ENCODE results near the gene MTRFR. TPM values are rescaled to one million over a fixed set of nuclear protein-coding genes. Genes with fewer than 3 reads are reported as not detected.

Gene MTRFR
- total RNA-seq: 8.7 and 17.7 TPM in 2 replicates

DNA sequence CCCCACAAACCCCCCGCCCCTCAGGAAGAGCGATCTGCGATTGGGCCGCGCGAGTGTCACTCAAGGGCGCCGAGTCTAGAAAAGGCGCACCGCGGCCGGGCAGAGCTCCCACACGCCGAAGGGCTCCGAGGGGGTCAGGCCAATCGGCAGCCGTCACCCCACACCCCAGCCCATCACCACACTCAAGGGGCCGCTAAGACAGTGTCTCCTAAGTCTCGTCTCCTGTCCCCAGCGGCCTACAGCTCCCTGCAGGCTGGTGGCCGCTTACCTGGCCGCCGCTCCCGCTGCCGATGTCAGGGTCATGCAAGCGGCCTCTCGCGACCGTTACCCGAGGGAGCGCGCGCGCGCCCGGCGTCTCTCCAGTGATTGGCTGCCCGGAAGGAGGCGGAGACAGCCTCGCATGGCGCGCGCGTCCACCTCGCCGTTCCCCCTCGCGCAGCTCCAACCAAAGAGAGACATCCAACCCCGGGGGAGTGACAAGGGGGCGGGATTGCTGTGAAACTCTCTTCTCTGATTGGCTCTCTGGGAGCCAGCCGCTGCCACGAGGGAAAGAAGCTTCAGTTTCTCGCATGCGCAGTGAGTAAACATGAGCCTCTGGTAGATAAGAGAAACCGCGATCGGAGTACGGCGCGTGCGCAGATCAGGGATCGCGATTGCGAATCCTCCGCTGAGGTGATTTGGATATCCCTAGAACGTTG is at the start of gene MTRFR, which contains the start of gene MPHOSPH9:
TSS of gene MTRFR (plus strand) at position 630 of the 698 bp plus-strand sequence. CDS start 20,239 bp downstream, outside the sequence.
TSS of gene MPHOSPH9 (minus strand) at position 335 of the 698 bp plus-strand sequence. CDS start 2,777 bp downstream, outside the sequence.

Other genes starting within 250 kb of the MTRFR start
- gene PITPNM2, start 82.3 kb upstream of the MTRFR start, total RNA-seq: 13.0 and 13.7 TPM in 2 replicates
- 34.2 and 49.8 TPM in 2 replicates for gene MPHOSPH9, start 295 bp upstream of the MTRFR start, total RNA-seq
- 271 and 296 TPM in 2 replicates for gene CDK2AP1, start 38.4 kb downstream of the MTRFR start, total RNA-seq
- 17.2 and 17.4 TPM in 2 replicates for gene SBNO1, start 131.4 kb downstream of the MTRFR start, total RNA-seq
- 52.0 and 57.6 TPM in 2 replicates for gene KMT5A, start 150.7 kb downstream of the MTRFR start, total RNA-seq
- 4.4 and 4.7 TPM in 2 replicates for gene RILPL2, start 203.2 kb downstream of the MTRFR start, total RNA-seq
- 14.8 and 18.7 TPM in 2 replicates for gene SNRNP35, start 224.7 kb downstream of the MTRFR start, total RNA-seq